Inflammatory macrophage treated with lipopolysaccharide for 1 hour (primary cell): ENCODE measurements around the gene ABR.
"Not testable (repeated sequence)": the region's sequence is repeated elsewhere in the genome, so short reads cannot be mapped to it uniquely, and the experiment has no call there.

Experiments used
- DNase-seq, 2 donors: peaks; one replicate each; pipeline ENCODE4 v3.0.0-alpha.2; 2020 to 2022

ABR gene

GRCh38 chr17:1147664-1148063 is 32.1 kb downstream of the ABR start:
- no peak for DNase-seq

GRCh38 chr17:1146561-1147265 is 33.1 kb downstream of the ABR start:
- no peak for DNase-seq

- DNase-seq, result no peak
Measured at GRCh38 chr17:1145311-1145986, 34.3 kb downstream of the ABR start.

- no peak for DNase-seq
Measured at GRCh38 chr17:1144162-1144561, 35.6 kb downstream of the ABR start.

- DNase-seq, result no peak
Measured at GRCh38 chr17:1143573-1143972, 36.2 kb downstream of the ABR start.

- DNase-seq, result no peak
Measured at GRCh38 chr17:1142561-1142971, 37.2 kb downstream of the ABR start.

- DNase-seq, result no peak
Measured at GRCh38 chr17:1137465-1137894, 42.3 kb downstream of the ABR start.

- DNase-seq, result no peak
Measured at GRCh38 chr17:1136748-1137147, 43.0 kb downstream of the ABR start.

GRCh38 chr17:1134634-1135324 is 45.0 kb downstream of the ABR start:
- DNase-seq, result no peak

GRCh38 chr17:1130191-1130590 is 49.6 kb downstream of the ABR start:
- no peak for DNase-seq

- not testable (repeated sequence) for DNase-seq
Measured at GRCh38 chr17:1128463-1128862, 51.3 kb downstream of the ABR start.

- DNase-seq, result no peak
Measured at GRCh38 chr17:1126801-1127550, 52.8 kb downstream of the ABR start.

- no peak for DNase-seq
Measured at GRCh38 chr17:1126250-1126797, 53.5 kb downstream of the ABR start.

GRCh38 chr17:1125788-1126145 is 54.0 kb downstream of the ABR start:
- no peak for DNase-seq

GRCh38 chr17:1124896-1125787 is 54.6 kb downstream of the ABR start:
- no peak for DNase-seq

- no peak for DNase-seq
Measured at GRCh38 chr17:1123921-1124715, 55.7 kb downstream of the ABR start.

GRCh38 chr17:1123393-1123831 is 56.4 kb downstream of the ABR start:
- no peak for DNase-seq

- DNase-seq, result peak; percentile 41 to 87
Measured at GRCh38 chr17:1122533-1123392, 57.0 kb downstream of the ABR start.

GRCh38 chr17:1121442-1121817 is 58.4 kb downstream of the ABR start:
- DNase-seq, result not testable (repeated sequence)
